Mammary epithelial cell (primary cell): ENCODE measurements around the gene KRT76.

Experiments
- EZH2 ChIP-seq: IDR thresholded peaks from 2 replicates; pipeline ENCODE4 v1.6.1; 2012; ENCODE audit warnings: low read length, inconsistent platforms, borderline replicate concordance
- TF ChIP-seq, protein P1 (sequence below), 2 donors: IDR thresholded peaks in 1 of 2; conservative IDR thresholded peaks in 1 of 2; 2 replicates each; pipeline ENCODE4 v1.5.1; 2011 to 2012; ENCODE audit warnings: inconsistent platforms in 2 of 2, low read length in 2 of 2, mild to moderate bottlenecking in 2 of 2, control low read depth in 1 of 2, low read depth in 1 of 2; ENCODE audit not compliant: insufficient read depth in 1 of 2; ENCODE audit errors: extremely low read depth in 1 of 2

DNA sequence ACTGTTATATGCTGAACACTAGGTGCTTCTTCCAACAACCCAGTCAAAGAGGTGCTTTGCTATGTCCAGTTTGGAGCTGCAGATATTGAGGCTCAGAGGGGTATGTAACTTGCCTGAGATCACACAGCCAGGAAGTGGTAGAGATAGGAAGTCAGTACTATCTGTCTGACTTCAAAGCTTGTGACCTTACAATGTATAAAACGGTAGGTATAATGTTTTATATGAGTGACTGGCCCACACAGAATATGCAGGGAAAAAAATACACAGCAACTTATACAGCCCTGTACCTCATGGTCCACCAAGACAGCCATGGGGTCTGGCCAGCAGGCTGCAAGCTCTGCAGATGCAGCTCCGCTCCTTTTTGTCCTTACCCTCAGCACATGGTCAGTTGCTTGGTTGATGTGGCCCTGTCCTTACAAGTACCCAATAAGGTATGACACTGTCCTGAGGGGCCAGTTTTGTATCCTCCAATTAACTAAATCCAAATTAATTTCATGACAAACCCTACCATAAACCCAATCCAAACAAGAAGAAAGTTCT is 40.6 kb upstream of the KRT76 start:
- TF ChIP-seq, protein P1, sequence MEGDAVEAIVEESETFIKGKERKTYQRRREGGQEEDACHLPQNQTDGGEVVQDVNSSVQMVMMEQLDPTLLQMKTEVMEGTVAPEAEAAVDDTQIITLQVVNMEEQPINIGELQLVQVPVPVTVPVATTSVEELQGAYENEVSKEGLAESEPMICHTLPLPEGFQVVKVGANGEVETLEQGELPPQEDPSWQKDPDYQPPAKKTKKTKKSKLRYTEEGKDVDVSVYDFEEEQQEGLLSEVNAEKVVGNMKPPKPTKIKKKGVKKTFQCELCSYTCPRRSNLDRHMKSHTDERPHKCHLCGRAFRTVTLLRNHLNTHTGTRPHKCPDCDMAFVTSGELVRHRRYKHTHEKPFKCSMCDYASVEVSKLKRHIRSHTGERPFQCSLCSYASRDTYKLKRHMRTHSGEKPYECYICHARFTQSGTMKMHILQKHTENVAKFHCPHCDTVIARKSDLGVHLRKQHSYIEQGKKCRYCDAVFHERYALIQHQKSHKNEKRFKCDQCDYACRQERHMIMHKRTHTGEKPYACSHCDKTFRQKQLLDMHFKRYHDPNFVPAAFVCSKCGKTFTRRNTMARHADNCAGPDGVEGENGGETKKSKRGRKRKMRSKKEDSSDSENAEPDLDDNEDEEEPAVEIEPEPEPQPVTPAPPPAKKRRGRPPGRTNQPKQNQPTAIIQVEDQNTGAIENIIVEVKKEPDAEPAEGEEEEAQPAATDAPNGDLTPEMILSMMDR (conservative IDR thresholded peaks at IDR 0.05 in 1 of 2, IDR thresholded peaks at IDR 0.05 in 1 of 2; ENCODE audit: extremely low read depth in 1 of 2, insufficient read depth in 1 of 2, low read depth in 1 of 2, low read length in 2 of 2), result no peak
- TF ChIP-seq EZH2, result no peak
